ENCODE data around the gene SMPD4.
"Not testable (repeated sequence)": the region's sequence is repeated elsewhere in the genome, so short reads cannot be mapped to it uniquely, and the experiment has no call there.

SMPD4 gene

GRCh38 chr2:130190237-130190636, 8.8 kb upstream of the SMPD4 start:
- no peak overlapping the region for H3K27ac ChIP-seq (ENCODE audit: low read depth, low read length)
- no peak overlapping the region for H2AFZ ChIP-seq (ENCODE audit: low read depth, low read length, severe bottlenecking)
- no peaks in the 10 kb centered on the region for H3F3A ChIP-seq (ENCODE audit: insufficient read depth)
- no peaks in the 10 kb centered on the region for H4K20me1 ChIP-seq (ENCODE audit: low read depth, low read length)
- no peak overlapping the region for H3K4me3 ChIP-seq (ENCODE audit: insufficient read depth, low read length, poor library complexity, severe bottlenecking)
- no peaks in the 10 kb centered on the region for H3K9me2 ChIP-seq (replicated peaks; ENCODE audit: insufficient read depth, low read length)
- no peaks in the 10 kb centered on the region for H3K36me3 ChIP-seq (ENCODE audit: low read length)
- no peak overlapping the region for H3K9ac ChIP-seq (ENCODE audit: low read length)
- TF ChIP-seq, protein P1, sequence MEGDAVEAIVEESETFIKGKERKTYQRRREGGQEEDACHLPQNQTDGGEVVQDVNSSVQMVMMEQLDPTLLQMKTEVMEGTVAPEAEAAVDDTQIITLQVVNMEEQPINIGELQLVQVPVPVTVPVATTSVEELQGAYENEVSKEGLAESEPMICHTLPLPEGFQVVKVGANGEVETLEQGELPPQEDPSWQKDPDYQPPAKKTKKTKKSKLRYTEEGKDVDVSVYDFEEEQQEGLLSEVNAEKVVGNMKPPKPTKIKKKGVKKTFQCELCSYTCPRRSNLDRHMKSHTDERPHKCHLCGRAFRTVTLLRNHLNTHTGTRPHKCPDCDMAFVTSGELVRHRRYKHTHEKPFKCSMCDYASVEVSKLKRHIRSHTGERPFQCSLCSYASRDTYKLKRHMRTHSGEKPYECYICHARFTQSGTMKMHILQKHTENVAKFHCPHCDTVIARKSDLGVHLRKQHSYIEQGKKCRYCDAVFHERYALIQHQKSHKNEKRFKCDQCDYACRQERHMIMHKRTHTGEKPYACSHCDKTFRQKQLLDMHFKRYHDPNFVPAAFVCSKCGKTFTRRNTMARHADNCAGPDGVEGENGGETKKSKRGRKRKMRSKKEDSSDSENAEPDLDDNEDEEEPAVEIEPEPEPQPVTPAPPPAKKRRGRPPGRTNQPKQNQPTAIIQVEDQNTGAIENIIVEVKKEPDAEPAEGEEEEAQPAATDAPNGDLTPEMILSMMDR (IDR thresholded peaks at IDR 0.05; ENCODE audit: insufficient read depth, low read length, poor library complexity, severe bottlenecking): no peak
- no peak for TF ChIP-seq EZH2phosphoT487 (conservative IDR thresholded peaks at IDR 0.05; ENCODE audit: low read length)
- H3K79me2 ChIP-seq (ENCODE audit: insufficient read depth, low read length): no peaks in the 10 kb centered on the region
- no peak overlapping the region for H3K4me2 ChIP-seq (ENCODE audit: low read depth, low read length, poor library complexity, severe bottlenecking)
- H3K27me3 ChIP-seq (ENCODE audit: low read length): no peaks in the 10 kb centered on the region
- H3K9me3 ChIP-seq (ENCODE audit: insufficient read depth, low read length): no peaks in the 10 kb centered on the region

DNA sequence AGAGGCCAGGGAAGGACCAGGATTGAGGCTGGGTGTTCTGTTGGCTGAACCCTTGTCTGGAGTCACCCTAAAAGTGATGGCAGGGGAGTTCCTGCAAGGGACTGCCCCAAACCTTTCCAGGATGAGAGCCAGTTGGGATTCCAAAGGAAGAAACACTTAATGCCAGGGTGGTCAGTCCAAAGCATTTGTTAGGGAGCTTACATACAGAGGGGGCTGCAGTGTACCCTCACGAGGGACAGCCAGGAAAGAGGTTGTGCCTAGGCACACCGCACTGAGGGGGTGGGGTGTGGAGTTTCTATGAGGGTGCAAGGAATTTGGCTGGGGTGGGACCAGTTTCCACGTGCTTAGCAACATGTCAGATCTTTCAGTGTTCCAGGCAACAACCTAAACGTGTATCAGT, 7.6 kb upstream of the SMPD4 start:
- not testable (repeated sequence) for H3F3A ChIP-seq (ENCODE audit: insufficient read depth); H2AFZ ChIP-seq (ENCODE audit: low read depth, low read length, severe bottlenecking); H3K9me3 ChIP-seq (ENCODE audit: insufficient read depth, low read length); H3K27me3 ChIP-seq (ENCODE audit: low read length); H3K9me2 ChIP-seq (replicated peaks; ENCODE audit: insufficient read depth, low read length); H3K4me3 ChIP-seq (ENCODE audit: insufficient read depth, low read length, poor library complexity, severe bottlenecking); H3K36me3 ChIP-seq (ENCODE audit: low read length); H4K20me1 ChIP-seq (ENCODE audit: low read depth, low read length); H3K4me2 ChIP-seq (ENCODE audit: low read depth, low read length, poor library complexity, severe bottlenecking); H3K9ac ChIP-seq (ENCODE audit: low read length); H3K27ac ChIP-seq (ENCODE audit: low read depth, low read length); H3K79me2 ChIP-seq (ENCODE audit: insufficient read depth, low read length)

- not testable (repeated sequence) for H4K20me1 ChIP-seq (ENCODE audit: low read depth, low read length); H3F3A ChIP-seq (ENCODE audit: insufficient read depth); H3K27me3 ChIP-seq (ENCODE audit: low read length); H3K36me3 ChIP-seq (ENCODE audit: low read length); H3K9me3 ChIP-seq (ENCODE audit: insufficient read depth, low read length); H2AFZ ChIP-seq (ENCODE audit: low read depth, low read length, severe bottlenecking); H3K9ac ChIP-seq (ENCODE audit: low read length); H3K4me2 ChIP-seq (ENCODE audit: low read depth, low read length, poor library complexity, severe bottlenecking); H3K4me3 ChIP-seq (ENCODE audit: insufficient read depth, low read length, poor library complexity, severe bottlenecking); H3K27ac ChIP-seq (ENCODE audit: low read depth, low read length); H3K9me2 ChIP-seq (replicated peaks; ENCODE audit: insufficient read depth, low read length)
- peaks cover 17% of the 10 kb centered on the region for H3K79me2 ChIP-seq (ENCODE audit: insufficient read depth, low read length)
Measured at GRCh38 chr2:130187859-130188792, 6.7 kb upstream of the SMPD4 start.

GRCh38 chr2:130187268-130187667, 5.9 kb upstream of the SMPD4 start:
- TF ChIP-seq EZH2phosphoT487 (conservative IDR thresholded peaks at IDR 0.05; ENCODE audit: low read length): no peak
- TF ChIP-seq, protein P1 (IDR thresholded peaks at IDR 0.05; ENCODE audit: insufficient read depth, low read length, poor library complexity, severe bottlenecking): no peak
- H3F3A ChIP-seq (ENCODE audit: insufficient read depth): no peaks in the 10 kb centered on the region
- no peaks in the 10 kb centered on the region for H3K27me3 ChIP-seq (ENCODE audit: low read length)
- H3K4me3 ChIP-seq (ENCODE audit: insufficient read depth, low read length, poor library complexity, severe bottlenecking): no peak overlapping the region
- no peak overlapping the region for H3K4me2 ChIP-seq (ENCODE audit: low read depth, low read length, poor library complexity, severe bottlenecking)
- no peak overlapping the region for H2AFZ ChIP-seq (ENCODE audit: low read depth, low read length, severe bottlenecking)
- peaks cover 21% of the 10 kb centered on the region for H3K79me2 ChIP-seq (ENCODE audit: insufficient read depth, low read length)
- no peaks in the 10 kb centered on the region for H3K9me2 ChIP-seq (replicated peaks; ENCODE audit: insufficient read depth, low read length)
- no peaks in the 10 kb centered on the region for H3K9me3 ChIP-seq (ENCODE audit: insufficient read depth, low read length)
- H3K36me3 ChIP-seq (ENCODE audit: low read length): no peaks in the 10 kb centered on the region
- no peaks in the 10 kb centered on the region for H4K20me1 ChIP-seq (ENCODE audit: low read depth, low read length)
- no peak overlapping the region for H3K9ac ChIP-seq (ENCODE audit: low read length)
- no peak overlapping the region for H3K27ac ChIP-seq (ENCODE audit: low read depth, low read length)
